ENCODE results near the gene DDC.

The DDC gene

DNA sequence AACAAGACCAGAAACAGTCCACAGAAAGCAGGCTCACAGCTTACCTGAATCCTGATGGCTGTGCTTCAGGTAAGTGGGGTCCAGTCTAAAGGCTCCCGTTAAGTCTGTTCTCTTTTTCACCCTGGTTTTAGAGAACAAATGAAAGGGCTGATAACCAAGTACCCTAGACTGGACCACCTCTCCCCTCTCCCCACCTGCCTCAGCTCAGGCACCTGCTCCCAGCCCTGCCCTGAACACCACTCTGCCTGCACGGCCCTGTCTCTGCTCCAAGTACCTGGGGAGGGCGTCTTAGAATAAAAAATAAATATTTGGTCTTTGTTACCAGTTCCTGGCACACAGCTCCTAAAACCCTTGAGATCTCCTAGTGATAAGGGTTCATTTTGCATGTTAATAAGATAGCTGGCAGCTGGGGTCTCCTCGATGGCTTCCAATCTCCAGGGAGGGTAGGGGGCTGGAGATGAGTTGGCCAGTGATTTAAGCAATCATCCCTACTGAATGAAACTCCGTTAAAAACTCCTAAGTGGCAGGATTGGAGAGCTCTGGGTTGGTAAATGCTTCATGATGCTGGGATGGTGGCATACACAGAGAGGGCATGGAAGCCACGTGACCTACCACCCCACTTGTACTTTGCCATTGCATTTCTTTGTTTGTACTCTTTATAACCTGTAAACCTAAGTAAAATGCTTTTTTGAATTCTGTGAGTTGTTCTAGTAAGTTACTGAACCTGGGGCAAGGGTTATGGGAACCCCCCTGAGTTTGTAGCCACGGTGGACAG, 85.3 kb downstream of the DDC start:
- TF ChIP-seq, protein P1, sequence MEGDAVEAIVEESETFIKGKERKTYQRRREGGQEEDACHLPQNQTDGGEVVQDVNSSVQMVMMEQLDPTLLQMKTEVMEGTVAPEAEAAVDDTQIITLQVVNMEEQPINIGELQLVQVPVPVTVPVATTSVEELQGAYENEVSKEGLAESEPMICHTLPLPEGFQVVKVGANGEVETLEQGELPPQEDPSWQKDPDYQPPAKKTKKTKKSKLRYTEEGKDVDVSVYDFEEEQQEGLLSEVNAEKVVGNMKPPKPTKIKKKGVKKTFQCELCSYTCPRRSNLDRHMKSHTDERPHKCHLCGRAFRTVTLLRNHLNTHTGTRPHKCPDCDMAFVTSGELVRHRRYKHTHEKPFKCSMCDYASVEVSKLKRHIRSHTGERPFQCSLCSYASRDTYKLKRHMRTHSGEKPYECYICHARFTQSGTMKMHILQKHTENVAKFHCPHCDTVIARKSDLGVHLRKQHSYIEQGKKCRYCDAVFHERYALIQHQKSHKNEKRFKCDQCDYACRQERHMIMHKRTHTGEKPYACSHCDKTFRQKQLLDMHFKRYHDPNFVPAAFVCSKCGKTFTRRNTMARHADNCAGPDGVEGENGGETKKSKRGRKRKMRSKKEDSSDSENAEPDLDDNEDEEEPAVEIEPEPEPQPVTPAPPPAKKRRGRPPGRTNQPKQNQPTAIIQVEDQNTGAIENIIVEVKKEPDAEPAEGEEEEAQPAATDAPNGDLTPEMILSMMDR (IDR thresholded peaks at IDR 0.05; ENCODE audit: borderline replicate concordance, insufficient read depth, low read depth, low read length), result no peak

DNA sequence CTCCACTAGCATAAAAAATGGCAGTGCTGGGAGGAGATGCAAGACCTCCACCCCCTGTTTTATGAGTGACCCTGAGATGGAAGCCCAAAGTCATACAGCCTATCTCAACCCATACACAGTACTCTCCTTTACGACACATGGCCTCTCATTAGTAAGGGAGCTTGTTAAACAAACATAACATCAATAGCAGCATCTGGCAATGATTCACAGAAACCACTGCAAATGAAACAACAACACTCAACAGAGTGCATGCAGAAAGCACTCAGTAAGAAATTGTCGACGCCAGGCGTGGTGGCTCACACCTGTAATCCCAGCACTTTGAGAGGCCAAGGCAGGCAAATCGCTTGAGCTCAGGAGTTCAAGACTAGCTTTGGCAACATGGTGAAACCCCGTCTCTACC, 87.6 kb downstream of the DDC start:
- no peak overlapping the region for H3K4me3 ChIP-seq (ENCODE audit: low read depth, low read length)
- TF ChIP-seq, protein P1 (IDR thresholded peaks at IDR 0.05; ENCODE audit: borderline replicate concordance, insufficient read depth, low read depth, low read length), result no peak

More for the DNA sequence above, 85.3 kb downstream of the DDC start:
- H3K4me3 ChIP-seq (ENCODE audit: low read depth, low read length), result no peak overlapping the region

GRCh38 chr7:50476953-50477625, 88.1 kb downstream of the DDC start:
- no peak overlapping the region for H3K4me3 ChIP-seq (ENCODE audit: low read depth, low read length)
- TF ChIP-seq, protein P1 (IDR thresholded peaks at IDR 0.05; ENCODE audit: borderline replicate concordance, insufficient read depth, low read depth, low read length), result no peak

DNA sequence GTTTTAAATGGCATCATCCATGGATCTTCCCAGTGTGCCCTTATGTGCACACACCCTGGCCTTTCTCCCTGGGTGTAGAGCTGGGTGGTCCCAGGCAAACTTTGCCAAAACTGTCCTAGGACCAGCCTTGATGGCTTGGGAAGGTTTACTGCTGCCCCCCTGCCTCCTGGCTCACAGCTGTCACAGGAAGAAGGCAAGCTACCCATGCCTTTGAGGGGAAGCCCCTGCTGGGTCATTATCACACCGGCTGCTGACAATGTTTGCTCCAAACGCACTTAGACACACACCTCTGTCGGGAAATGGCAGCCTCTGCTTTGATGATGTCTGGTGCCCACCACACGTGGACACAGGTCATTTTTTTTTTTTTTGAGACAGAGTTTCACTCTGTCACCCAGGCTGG, 89.9 kb downstream of the DDC start:
- H3K4me3 ChIP-seq (ENCODE audit: low read depth, low read length), result no peak overlapping the region
- TF ChIP-seq, protein P1 (IDR thresholded peaks at IDR 0.05; ENCODE audit: borderline replicate concordance, insufficient read depth, low read depth, low read length), result no peak

DNA sequence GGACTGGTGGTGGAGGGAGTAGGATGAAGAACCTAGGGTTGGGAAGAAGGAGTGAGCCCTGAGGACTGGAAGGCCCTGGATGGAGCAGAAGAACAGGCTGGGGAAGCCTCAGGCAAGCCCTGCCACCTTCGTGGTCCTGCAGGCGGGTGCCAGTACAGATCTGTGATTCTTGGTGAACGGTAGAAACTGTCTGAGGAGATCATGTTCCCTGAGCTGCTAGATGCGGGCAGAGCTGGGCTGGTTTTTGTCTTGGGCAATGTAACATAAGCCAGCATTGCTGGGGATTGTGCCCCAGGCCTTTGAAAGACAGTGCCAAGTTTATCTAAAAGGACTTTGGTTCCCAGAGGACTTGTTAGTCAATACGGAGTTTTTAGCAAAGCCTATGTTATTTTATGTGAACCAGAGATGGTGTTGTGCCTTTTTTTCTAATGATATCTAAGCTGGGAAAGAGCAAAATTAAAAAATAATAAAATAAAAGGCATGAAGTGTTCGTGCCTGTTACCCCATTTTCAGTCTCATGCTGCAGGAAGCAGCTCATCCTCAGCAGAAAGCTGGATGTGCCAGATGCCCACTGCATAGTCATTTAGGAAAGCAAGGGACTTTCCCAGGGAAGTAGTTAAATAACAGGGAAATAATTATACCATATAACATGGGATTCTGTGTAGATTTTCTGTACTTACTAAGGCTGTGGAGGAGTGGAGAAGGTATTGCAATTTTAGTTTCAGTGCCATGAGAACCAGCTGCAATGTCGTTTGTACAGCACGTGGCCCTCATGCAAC, 90.6 kb downstream of the DDC start:
- no peak overlapping the region for H3K4me3 ChIP-seq (ENCODE audit: low read depth, low read length)
- TF ChIP-seq, protein P1 (IDR thresholded peaks at IDR 0.05; ENCODE audit: borderline replicate concordance, insufficient read depth, low read depth, low read length), result no peak

- TF ChIP-seq, protein P1 (IDR thresholded peaks at IDR 0.05; ENCODE audit: borderline replicate concordance, insufficient read depth, low read depth, low read length), result no peak
- H3K4me3 ChIP-seq (ENCODE audit: low read depth, low read length), result no peak overlapping the region
Observed at GRCh38 chr7:50473531-50473930, 91.7 kb downstream of the DDC start.
